Liver (tissue), 9 donors: ENCODE measurements around the gene C10orf71. TPM values are rescaled to one million over a fixed set of nuclear protein-coding genes. Genes with fewer than 3 reads are reported as not detected.

Experiments
- DNase-seq: peaks from one replicate; pipeline ENCODE4 v3.0.0-alpha.2; 2017; ENCODE audit warnings: low spot score
- H3K27ac ChIP-seq, 2 donors: one replicate each; pipeline ENCODE4 v1.7.0; 2013; ENCODE audit warnings: inconsistent platforms in 2 of 2, low read length in 2 of 2, control low read depth in 1 of 2, low read depth in 1 of 2, mild to moderate bottlenecking in 1 of 2
- H3K27me3 ChIP-seq, 4 donors: one replicate each; pipeline versions ENCODE4 v1.6.1 to v1.7.0; 2013; ENCODE audit warnings: low read length in 3 of 4, inconsistent platforms in 1 of 4, mild to moderate bottlenecking in 1 of 4, moderate library complexity in 1 of 4; ENCODE audit not compliant: control insufficient read depth in 4 of 4, insufficient read depth in 4 of 4
- H3K36me3 ChIP-seq, 4 donors: one replicate each; pipeline versions ENCODE4 v1.6.1 to v1.7.0; 2013; ENCODE audit warnings: low read length in 3 of 4, mild to moderate bottlenecking in 3 of 4, low read depth in 1 of 4, moderate library complexity in 1 of 4; ENCODE audit not compliant: control insufficient read depth in 4 of 4, insufficient read depth in 3 of 4
- H3K4me1 ChIP-seq, 4 donors: one replicate each; pipeline versions ENCODE4 v1.6.1 to v1.7.0; 2013; ENCODE audit warnings: low read length in 3 of 4, mild to moderate bottlenecking in 3 of 4, moderate library complexity in 1 of 4; ENCODE audit not compliant: control insufficient read depth in 4 of 4, insufficient read depth in 4 of 4
- H3K4me3 ChIP-seq, 3 donors: one replicate each; pipeline versions ENCODE4 v1.6.1 to v1.7.0; 2013; ENCODE audit warnings: low read length in 3 of 3, control low read depth in 1 of 3, low read depth in 1 of 3, mild to moderate bottlenecking in 1 of 3
- H3K9ac ChIP-seq, 2 donors: one replicate each; pipeline ENCODE4 v1.7.0; 2013; ENCODE audit warnings: low read length in 2 of 2, mild to moderate bottlenecking in 2 of 2, moderate library complexity in 2 of 2, control low read depth in 1 of 2, low read depth in 1 of 2
- H3K9me3 ChIP-seq, 4 donors: one replicate each; pipeline versions ENCODE4 v1.6.1 to v1.7.0; 2013; ENCODE audit warnings: low read length in 3 of 4; ENCODE audit not compliant: control insufficient read depth in 4 of 4
- EGR1 ChIP-seq, 2 donors: IDR thresholded peaks; 2 replicates each; pipeline ENCODE4 v1.6.1; 2016 to 2018; ENCODE audit warnings: antibody characterized with exemption in 2 of 2, low read depth in 2 of 2
- FOXA1 ChIP-seq: IDR thresholded peaks from 2 replicates; pipeline ENCODE4 v1.6.1; 2016; ENCODE audit warnings: antibody characterized with exemption
- FOXA2 ChIP-seq: IDR thresholded peaks from 2 replicates; pipeline ENCODE4 v1.6.1; 2016; ENCODE audit warnings: antibody characterized with exemption
- GABPA ChIP-seq, 2 donors: IDR thresholded peaks in 1 of 2; conservative IDR thresholded peaks in 1 of 2; 2 replicates each; pipeline ENCODE4 v1.6.1; 2016; ENCODE audit warnings: antibody characterized with exemption in 2 of 2, mild to moderate bottlenecking in 1 of 2, moderate library complexity in 1 of 2
- HNF4A ChIP-seq, 2 donors: conservative IDR thresholded peaks; 2 replicates each; pipeline ENCODE4 v1.6.1; 2016; ENCODE audit warnings: antibody characterized with exemption in 2 of 2, mild to moderate bottlenecking in 2 of 2
- HNF4G ChIP-seq: IDR thresholded peaks from 2 replicates; pipeline ENCODE4 v1.6.1; 2016; ENCODE audit warnings: antibody characterized with exemption
- JUND ChIP-seq, 2 donors: IDR thresholded peaks; 2 replicates each; pipeline ENCODE4 v1.6.1; 2016; ENCODE audit warnings: antibody characterized with exemption in 2 of 2
- RAD21 ChIP-seq, 2 donors: IDR thresholded peaks; 2 replicates each; pipeline ENCODE4 v1.6.1; 2016; ENCODE audit warnings: antibody characterized with exemption in 2 of 2, mild to moderate bottlenecking in 2 of 2
- RXRA ChIP-seq, 2 donors: IDR thresholded peaks; 2 replicates each; pipeline ENCODE4 v1.6.1; 2017 to 2018; ENCODE audit warnings: antibody characterized with exemption in 2 of 2, mild to moderate bottlenecking in 1 of 2
- SP1 ChIP-seq: IDR thresholded peaks from 2 replicates; pipeline ENCODE4 v1.6.1; 2018; ENCODE audit warnings: antibody characterized with exemption, mild to moderate bottlenecking
- TAF1 ChIP-seq: conservative IDR thresholded peaks from 2 replicates; pipeline ENCODE4 v1.6.1; 2016; ENCODE audit warnings: antibody characterized with exemption, mild to moderate bottlenecking
- YY1 ChIP-seq: IDR thresholded peaks from 2 replicates; pipeline ENCODE4 v1.6.1; 2016; ENCODE audit warnings: antibody characterized with exemption, mild to moderate bottlenecking
- WGBS: extraction: QIAGEN DNeasy Blood & Tissue Kit; methylation state at CpG from one replicate; pipeline ENCODE4 v1.1.7; 2013; 5-methylcytosine and 5-hydroxymethylcytosine counted together
- polyA plus RNA-seq, 2 donors: library from polyadenylated mRNA; stranded (reverse) in 1 of 2; unstranded in 1 of 2; fragments of 200-250 nt in 1 of 2; fragments of >200 nt in 1 of 2; fragmentation: Nextera tagmentation in 1 of 2; extraction: Ambion mirVana in 1 of 2; gene quantifications; one replicate each; pipeline versions ENCODE4 v1.2.1 to v1.2.3, GENCODE V29; 2013 to 2015
- total RNA-seq, 2 donors: library from RNA; depleted of rRNA; stranded (reverse); fragments of >200 nt; gene quantifications; one replicate each; pipeline ENCODE4 v1.2.3, GENCODE V29; 2014
- TF ChIP-seq, protein P1 (sequence below): IDR thresholded peaks from 2 replicates; pipeline ENCODE4 v1.6.1; 2016; ENCODE audit warnings: antibody characterized with exemption
- TF ChIP-seq, protein P2 (sequence below): IDR thresholded peaks from 2 replicates; pipeline ENCODE4 v1.6.1; 2016; ENCODE audit warnings: antibody characterized with exemption, mild to moderate bottlenecking
- TF ChIP-seq, protein P3 (sequence below): IDR thresholded peaks from 2 replicates; pipeline ENCODE4 v1.6.1; 2016; ENCODE audit warnings: antibody characterized with exemption
- TF ChIP-seq, protein P4 (sequence below): fragments of 150-350 bp; IDR thresholded peaks from 2 replicates; pipeline ENCODE4 v1.5.1; 2017; ENCODE audit warnings: improper control_type of control experiment, low read depth, low read length; ENCODE audit not compliant: missing input control
- TF ChIP-seq, protein P5 (sequence below): IDR thresholded peaks from 2 replicates; pipeline ENCODE4 v1.6.1; 2016; ENCODE audit warnings: antibody characterized with exemption
- donor health status: healthy.
- donor health status: healthy.
- donor health status: healthy.
- donor health status: healthy.
- donor health status: healthy.

The C10orf71 gene
- total and polyA plus RNA-seq, 4 donors, result 0.03 TPM; not detected in 3

DNA sequence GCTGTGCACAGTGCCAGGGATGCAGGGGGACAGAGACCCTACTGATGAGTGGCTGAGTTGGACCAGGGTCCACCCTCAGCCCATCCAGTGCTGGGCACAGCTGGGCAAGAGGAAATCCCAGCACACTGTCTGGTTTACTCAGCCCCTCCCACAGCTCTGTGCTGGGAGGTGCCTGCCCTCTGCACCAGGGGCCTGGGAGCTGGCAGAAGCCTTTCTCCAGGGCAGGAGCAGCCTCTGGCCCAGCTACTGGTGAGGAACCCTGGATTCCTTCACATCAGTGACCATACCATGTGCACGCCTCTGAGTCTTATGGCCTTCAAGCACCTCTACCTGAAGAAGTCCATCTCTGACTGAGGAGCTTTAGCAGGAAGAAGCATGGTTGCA lies 25.9 kb upstream of the C10orf71 start (continued):
- TF ChIP-seq, protein P1, sequence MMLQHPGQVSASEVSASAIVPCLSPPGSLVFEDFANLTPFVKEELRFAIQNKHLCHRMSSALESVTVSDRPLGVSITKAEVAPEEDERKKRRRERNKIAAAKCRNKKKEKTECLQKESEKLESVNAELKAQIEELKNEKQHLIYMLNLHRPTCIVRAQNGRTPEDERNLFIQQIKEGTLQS, result no peak

DNA sequence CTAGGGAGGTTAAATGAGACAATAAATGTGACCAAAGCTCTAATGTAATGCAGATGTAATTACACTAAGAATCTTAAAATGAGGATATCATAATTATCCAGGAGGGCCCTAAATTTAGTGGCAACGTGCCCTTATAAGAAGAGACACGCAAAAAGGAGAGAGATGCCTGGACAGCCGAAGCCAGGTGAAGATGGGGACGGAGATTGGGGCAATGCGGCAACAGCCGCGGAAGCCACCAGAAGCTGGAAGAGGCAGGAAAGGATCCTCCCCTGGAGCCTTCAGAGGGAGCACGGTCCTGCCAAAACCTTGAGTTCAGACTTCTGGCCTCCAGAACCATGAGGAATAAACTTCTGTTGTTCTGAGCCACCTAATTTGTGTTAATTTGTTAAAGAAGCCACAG lies 25.3 kb upstream of the C10orf71 start:
- Histone ChIP-seq H3K9me3 (no peaks in the 10 kb centered on the region), H3K4me3 (no peak overlapping the region), H3K4me1 (no peaks in the 10 kb centered on the region), H3K9ac (no peak overlapping the region), H3K36me3 (no peaks in the 10 kb centered on the region), H3K27ac (no peak overlapping the region), H3K27me3 (no peaks in the 10 kb centered on the region)
- TF ChIP-seq FOXA2 (no peak), EGR1 (IDR thresholded peaks at IDR 0.05; ENCODE audit: low read depth in 2 of 2) (no peak)
- TF ChIP-seq, protein P2, sequence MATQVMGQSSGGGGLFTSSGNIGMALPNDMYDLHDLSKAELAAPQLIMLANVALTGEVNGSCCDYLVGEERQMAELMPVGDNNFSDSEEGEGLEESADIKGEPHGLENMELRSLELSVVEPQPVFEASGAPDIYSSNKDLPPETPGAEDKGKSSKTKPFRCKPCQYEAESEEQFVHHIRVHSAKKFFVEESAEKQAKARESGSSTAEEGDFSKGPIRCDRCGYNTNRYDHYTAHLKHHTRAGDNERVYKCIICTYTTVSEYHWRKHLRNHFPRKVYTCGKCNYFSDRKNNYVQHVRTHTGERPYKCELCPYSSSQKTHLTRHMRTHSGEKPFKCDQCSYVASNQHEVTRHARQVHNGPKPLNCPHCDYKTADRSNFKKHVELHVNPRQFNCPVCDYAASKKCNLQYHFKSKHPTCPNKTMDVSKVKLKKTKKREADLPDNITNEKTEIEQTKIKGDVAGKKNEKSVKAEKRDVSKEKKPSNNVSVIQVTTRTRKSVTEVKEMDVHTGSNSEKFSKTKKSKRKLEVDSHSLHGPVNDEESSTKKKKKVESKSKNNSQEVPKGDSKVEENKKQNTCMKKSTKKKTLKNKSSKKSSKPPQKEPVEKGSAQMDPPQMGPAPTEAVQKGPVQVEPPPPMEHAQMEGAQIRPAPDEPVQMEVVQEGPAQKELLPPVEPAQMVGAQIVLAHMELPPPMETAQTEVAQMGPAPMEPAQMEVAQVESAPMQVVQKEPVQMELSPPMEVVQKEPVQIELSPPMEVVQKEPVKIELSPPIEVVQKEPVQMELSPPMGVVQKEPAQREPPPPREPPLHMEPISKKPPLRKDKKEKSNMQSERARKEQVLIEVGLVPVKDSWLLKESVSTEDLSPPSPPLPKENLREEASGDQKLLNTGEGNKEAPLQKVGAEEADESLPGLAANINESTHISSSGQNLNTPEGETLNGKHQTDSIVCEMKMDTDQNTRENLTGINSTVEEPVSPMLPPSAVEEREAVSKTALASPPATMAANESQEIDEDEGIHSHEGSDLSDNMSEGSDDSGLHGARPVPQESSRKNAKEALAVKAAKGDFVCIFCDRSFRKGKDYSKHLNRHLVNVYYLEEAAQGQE, result no peak
- no peak for DNase-seq
- 96% methylated on average over 8 of the region's 8 CpGs for WGBS

DNA sequence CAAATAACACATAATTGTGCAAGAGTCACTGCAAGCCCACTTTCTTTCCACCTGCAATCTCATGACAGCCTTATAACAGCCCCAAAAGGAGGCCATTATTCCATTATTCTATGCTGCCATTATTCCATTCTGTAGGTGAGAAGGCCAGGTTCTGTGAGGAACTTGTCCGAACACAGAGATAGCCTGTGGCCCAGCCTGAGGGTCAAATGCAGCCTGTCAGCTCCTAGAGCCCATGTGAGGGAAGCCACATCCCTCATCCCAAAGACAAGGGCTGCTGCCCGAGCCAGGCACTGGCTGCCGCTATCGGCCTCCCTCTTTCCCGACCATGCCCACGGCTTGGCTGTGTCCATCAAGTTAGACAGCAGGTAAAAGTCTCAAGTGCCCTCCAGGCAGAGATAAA lies 24.1 kb upstream of the C10orf71 start:
- Histone ChIP-seq H3K9me3 (no peaks in the 10 kb centered on the region), H3K4me1 (no peaks in the 10 kb centered on the region), H3K36me3 (no peaks in the 10 kb centered on the region), H3K4me3 (no peak overlapping the region), H3K9ac (no peak overlapping the region), H3K27me3 (peaks cover 0 to 5% (median 0%) of the 10 kb centered on the region in 4 donors), H3K27ac (no peak overlapping the region)
- TF ChIP-seq HNF4G (no peak), FOXA1 (no peak), TAF1 (no peak), YY1 (no peak), FOXA2 (no peak), HNF4A (conservative IDR thresholded peaks at IDR 0.05) (no peak), SP1 (no peak), RXRA (IDR thresholded peaks at IDR 0.05) (no peak), RAD21 (IDR thresholded peaks at IDR 0.05) (no peak), JUND (IDR thresholded peaks at IDR 0.05) (no peak), GABPA (IDR thresholded peaks at IDR 0.05 in 1 of 2, conservative IDR thresholded peaks at IDR 0.05 in 1 of 2) (no peak)
- TF ChIP-seq, protein P3, sequence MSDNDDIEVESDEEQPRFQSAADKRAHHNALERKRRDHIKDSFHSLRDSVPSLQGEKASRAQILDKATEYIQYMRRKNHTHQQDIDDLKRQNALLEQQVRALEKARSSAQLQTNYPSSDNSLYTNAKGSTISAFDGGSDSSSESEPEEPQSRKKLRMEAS, result no peak
- TF ChIP-seq, protein P2, result no peak
- TF ChIP-seq, protein P4, sequence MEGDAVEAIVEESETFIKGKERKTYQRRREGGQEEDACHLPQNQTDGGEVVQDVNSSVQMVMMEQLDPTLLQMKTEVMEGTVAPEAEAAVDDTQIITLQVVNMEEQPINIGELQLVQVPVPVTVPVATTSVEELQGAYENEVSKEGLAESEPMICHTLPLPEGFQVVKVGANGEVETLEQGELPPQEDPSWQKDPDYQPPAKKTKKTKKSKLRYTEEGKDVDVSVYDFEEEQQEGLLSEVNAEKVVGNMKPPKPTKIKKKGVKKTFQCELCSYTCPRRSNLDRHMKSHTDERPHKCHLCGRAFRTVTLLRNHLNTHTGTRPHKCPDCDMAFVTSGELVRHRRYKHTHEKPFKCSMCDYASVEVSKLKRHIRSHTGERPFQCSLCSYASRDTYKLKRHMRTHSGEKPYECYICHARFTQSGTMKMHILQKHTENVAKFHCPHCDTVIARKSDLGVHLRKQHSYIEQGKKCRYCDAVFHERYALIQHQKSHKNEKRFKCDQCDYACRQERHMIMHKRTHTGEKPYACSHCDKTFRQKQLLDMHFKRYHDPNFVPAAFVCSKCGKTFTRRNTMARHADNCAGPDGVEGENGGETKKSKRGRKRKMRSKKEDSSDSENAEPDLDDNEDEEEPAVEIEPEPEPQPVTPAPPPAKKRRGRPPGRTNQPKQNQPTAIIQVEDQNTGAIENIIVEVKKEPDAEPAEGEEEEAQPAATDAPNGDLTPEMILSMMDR, result no peak
- TF ChIP-seq, protein P5, sequence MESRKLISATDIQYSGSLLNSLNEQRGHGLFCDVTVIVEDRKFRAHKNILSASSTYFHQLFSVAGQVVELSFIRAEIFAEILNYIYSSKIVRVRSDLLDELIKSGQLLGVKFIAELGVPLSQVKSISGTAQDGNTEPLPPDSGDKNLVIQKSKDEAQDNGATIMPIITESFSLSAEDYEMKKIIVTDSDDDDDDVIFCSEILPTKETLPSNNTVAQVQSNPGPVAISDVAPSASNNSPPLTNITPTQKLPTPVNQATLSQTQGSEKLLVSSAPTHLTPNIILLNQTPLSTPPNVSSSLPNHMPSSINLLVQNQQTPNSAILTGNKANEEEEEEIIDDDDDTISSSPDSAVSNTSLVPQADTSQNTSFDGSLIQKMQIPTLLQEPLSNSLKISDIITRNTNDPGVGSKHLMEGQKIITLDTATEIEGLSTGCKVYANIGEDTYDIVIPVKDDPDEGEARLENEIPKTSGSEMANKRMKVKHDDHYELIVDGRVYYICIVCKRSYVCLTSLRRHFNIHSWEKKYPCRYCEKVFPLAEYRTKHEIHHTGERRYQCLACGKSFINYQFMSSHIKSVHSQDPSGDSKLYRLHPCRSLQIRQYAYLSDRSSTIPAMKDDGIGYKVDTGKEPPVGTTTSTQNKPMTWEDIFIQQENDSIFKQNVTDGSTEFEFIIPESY, result no peak
- TF ChIP-seq, protein P1, result no peak
- WGBS, result 84% methylated on average over 6 of the region's 6 CpGs
- DNase-seq, result peak; percentile 4
